ENCODE data around the gene AURKAIP1. TPM values are rescaled to one million over a fixed set of nuclear protein-coding genes. Genes with fewer than 3 reads are reported as not detected.

The AURKAIP1 gene
- total and polyA plus RNA-seq, 2 donors from 2014 or later: 111 to 359 TPM

- intact Hi-C loops (cut with DNase I): no loop called here
- no peak for TF ChIP-seq CTCF (IDR thresholded peaks at IDR 0.05; ENCODE audit: borderline replicate concordance, extremely low read depth, insufficient read depth)
- peaks cover 10 to 42% (median 25%) of the 10 kb centered on the region in 3 donors for H3K36me3 ChIP-seq (ENCODE audit: control insufficient read depth in 2 of 3, insufficient read depth in 3 of 3, low read length in 3 of 3)
- H3K9ac ChIP-seq (ENCODE audit: low read length in 3 of 3): peak overlapping the region; percentile 63 to 79 (median 75)
- H3K9me3 ChIP-seq (ENCODE audit: control insufficient read depth in 2 of 3, insufficient read depth in 1 of 3, low read length in 3 of 3): no peaks in the 10 kb centered on the region
- H3K4me1 ChIP-seq (ENCODE audit: control insufficient read depth in 2 of 3, insufficient read depth in 2 of 3, low read depth in 1 of 3, low read length in 3 of 3): peaks cover 4 to 22% (median 13%) of the 10 kb centered on the region in 3 donors
- no peaks in the 10 kb centered on the region for H3K27me3 ChIP-seq (ENCODE audit: control insufficient read depth, insufficient read depth, low read length)
- peak overlapping the region in 1 of 2 donors; percentile 63 for H3K27ac ChIP-seq (ENCODE audit: low read depth in 2 of 2, low read length in 2 of 2)
- peak overlapping the region; percentile 86 to 95 (median 86) for H3K4me3 ChIP-seq (ENCODE audit: low read length in 3 of 3)
- DNase-seq (no peak), FAIRE-seq (no peak)
Observed at GRCh38 chr1:1398677-1399186, 23.7 kb upstream of the AURKAIP1 start.

GRCh38 chr1:1397839-1398523 lies 23.0 kb upstream of the AURKAIP1 start:
- Histone ChIP-seq H3K4me1 (ENCODE audit: control insufficient read depth in 2 of 3, insufficient read depth in 2 of 3, low read depth in 1 of 3, low read length in 3 of 3) (peaks cover 4 to 22% (median 13%) of the 10 kb centered on the region in 3 donors), H3K4me3 (ENCODE audit: low read length in 3 of 3) (peak overlapping the region; percentile 86 to 95 (median 86)), H3K27me3 (ENCODE audit: control insufficient read depth, insufficient read depth, low read length) (no peaks in the 10 kb centered on the region), H3K9me3 (ENCODE audit: control insufficient read depth in 2 of 3, insufficient read depth in 1 of 3, low read length in 3 of 3) (no peaks in the 10 kb centered on the region), H3K9ac (ENCODE audit: low read length in 3 of 3) (peak overlapping the region in 2 of 3 donors; percentile 63 to 75), H3K36me3 (ENCODE audit: control insufficient read depth in 2 of 3, insufficient read depth in 3 of 3, low read length in 3 of 3) (peaks cover 12 to 44% (median 26%) of the 10 kb centered on the region in 3 donors), H3K27ac (ENCODE audit: low read depth in 2 of 2, low read length in 2 of 2) (peak overlapping the region in 1 of 2 donors; percentile 4)
- no peak for TF ChIP-seq CTCF (IDR thresholded peaks at IDR 0.05; ENCODE audit: borderline replicate concordance, extremely low read depth, insufficient read depth)
- FAIRE-seq (no peak), DNase-seq (peak in 1 of 5 donors; percentile 56)
- intact Hi-C loops (cut with DNase I): no loop called here

DNA sequence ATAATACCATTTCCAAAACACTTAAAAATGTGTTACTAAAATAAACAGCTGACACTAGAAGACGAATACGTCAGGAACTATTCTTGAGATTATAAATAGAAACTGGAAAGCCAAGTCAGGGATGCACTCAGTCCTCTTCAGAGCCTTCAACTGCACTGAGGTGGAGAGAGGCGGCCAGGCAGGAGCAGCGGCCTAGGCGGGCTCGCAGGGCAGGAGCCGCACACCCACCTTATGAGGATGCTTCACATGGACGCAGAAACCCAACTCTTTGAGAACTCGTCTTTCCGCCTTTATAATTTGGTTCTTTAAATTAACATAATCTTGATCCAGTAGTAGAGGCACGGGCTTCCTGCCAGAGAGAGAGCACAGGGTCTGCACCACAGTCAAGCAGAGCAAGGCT lies 20.2 kb upstream of the AURKAIP1 start:
- no peak for DNase-seq
- no peak for FAIRE-seq
- H3K36me3 ChIP-seq (ENCODE audit: control insufficient read depth in 2 of 3, insufficient read depth in 3 of 3, low read length in 3 of 3): peaks cover 17 to 58% (median 45%) of the 10 kb centered on the region in 3 donors

More for the DNA sequence above, 20.2 kb upstream of the AURKAIP1 start:
- H3K27me3 ChIP-seq (ENCODE audit: control insufficient read depth, insufficient read depth, low read length): no peaks in the 10 kb centered on the region
- no peak overlapping the region for H3K9ac ChIP-seq (ENCODE audit: low read length in 3 of 3)
- no peak for TF ChIP-seq CTCF (IDR thresholded peaks at IDR 0.05; ENCODE audit: borderline replicate concordance, extremely low read depth, insufficient read depth)
- H3K27ac ChIP-seq (ENCODE audit: low read depth in 2 of 2, low read length in 2 of 2): no peak overlapping the region
- intact Hi-C loops (cut with DNase I): no loop called here
- no peaks in the 10 kb centered on the region for H3K9me3 ChIP-seq (ENCODE audit: control insufficient read depth in 2 of 3, insufficient read depth in 1 of 3, low read length in 3 of 3)
- H3K4me1 ChIP-seq (ENCODE audit: control insufficient read depth in 2 of 3, insufficient read depth in 2 of 3, low read depth in 1 of 3, low read length in 3 of 3): peaks cover under 1 to 15% (median 7%) of the 10 kb centered on the region in 3 donors
- H3K4me3 ChIP-seq (ENCODE audit: low read length in 3 of 3): no peak overlapping the region

Data from kidney (tissue), 14 donors.